GM08714 (cell line): Measurements from ENCODE around the gene SLC22A1.
"Not testable (repeated sequence)": the region's sequence is repeated elsewhere in the genome, so short reads cannot be mapped to it uniquely, and the experiment has no call there.

Source experiments
- H3K4me3 ChIP-seq: fragments of 200-500 bp; sonication (Bioruptor generic); 2 replicates; pipeline ENCODE4 v1.5.1; 2014; ENCODE audit warnings: mild to moderate bottlenecking, low read length, inconsistent platforms
- ZNF274 ChIP-seq: IDR thresholded peaks from 2 replicates; pipeline ENCODE4 v1.6.1; 2012; ENCODE audit warnings: mild to moderate bottlenecking, low read depth, low read length

SLC22A1 gene

GRCh38 chr6:160134779-160135547 is 13.3 kb downstream of the SLC22A1 start:
- no peak overlapping the region for H3K4me3 ChIP-seq
- no peak for TF ChIP-seq ZNF274

DNA sequence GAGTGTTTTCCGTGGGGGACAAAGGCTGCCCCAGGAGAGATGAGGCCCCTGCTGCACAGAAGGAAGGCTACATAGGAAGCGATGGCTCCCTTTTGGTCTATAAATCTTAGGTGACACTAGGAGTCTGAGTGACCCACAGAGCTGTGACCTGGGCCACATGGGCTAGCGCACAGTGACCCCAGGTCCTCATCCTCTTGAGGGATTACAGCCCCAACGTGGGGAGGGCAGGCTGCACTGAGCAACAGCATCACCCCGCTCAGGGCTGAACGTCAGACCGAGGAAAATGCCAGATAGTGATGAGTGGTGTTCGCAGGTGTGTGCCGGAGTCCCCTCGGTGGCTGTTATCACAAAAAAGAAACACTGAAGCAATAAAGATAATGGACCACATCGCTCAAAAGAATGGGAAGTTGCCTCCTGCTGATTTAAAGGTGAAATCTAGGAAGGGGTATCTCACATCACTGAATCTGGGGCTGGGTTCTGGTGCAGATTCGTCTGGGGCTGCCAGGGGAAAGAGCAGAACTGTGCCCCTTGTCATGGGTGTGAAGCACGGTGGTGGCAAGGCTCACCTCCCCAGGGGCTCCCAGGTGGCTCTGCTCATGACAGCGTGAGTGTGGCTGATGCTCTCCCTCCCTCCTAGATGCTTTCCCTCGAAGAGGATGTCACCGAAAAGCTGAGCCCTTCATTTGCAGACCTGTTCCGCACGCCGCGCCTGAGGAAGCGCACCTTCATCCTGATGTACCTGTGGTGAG is 14.5 kb downstream of the SLC22A1 start:
- no peak for TF ChIP-seq ZNF274
- no peak overlapping the region for H3K4me3 ChIP-seq

GRCh38 chr6:160137130-160137988 is 15.7 kb downstream of the SLC22A1 start:
- H3K4me3 ChIP-seq = no peak overlapping the region
- TF ChIP-seq ZNF274 = no peak

GRCh38 chr6:160137989-160138835 is 16.6 kb downstream of the SLC22A1 start:
- TF ChIP-seq ZNF274 = no peak

GRCh38 chr6:160138839-160139419 is 17.3 kb downstream of the SLC22A1 start:
- no peak overlapping the region for H3K4me3 ChIP-seq
- no peak for TF ChIP-seq ZNF274

More at GRCh38 chr6:160137989-160138835, 16.6 kb downstream of the SLC22A1 start:
- no peak overlapping the region for H3K4me3 ChIP-seq

DNA sequence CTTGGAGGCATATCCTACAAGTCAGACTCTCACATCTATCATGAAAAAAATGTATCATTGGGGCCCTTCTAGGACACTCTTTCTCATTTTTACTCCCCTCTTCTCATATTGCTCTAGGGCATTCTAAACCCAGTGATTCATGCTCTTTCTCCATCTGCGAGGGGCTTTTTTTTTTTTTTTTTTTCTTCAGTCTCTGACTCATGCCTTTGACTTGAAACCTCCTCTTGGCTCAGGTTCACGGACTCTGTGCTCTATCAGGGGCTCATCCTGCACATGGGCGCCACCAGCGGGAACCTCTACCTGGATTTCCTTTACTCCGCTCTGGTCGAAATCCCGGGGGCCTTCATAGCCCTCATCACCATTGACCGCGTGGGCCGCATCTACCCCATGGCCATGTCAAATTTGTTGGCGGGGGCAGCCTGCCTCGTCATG is 17.8 kb downstream of the SLC22A1 start:
- TF ChIP-seq ZNF274 = no peak
- no peak overlapping the region for H3K4me3 ChIP-seq

DNA sequence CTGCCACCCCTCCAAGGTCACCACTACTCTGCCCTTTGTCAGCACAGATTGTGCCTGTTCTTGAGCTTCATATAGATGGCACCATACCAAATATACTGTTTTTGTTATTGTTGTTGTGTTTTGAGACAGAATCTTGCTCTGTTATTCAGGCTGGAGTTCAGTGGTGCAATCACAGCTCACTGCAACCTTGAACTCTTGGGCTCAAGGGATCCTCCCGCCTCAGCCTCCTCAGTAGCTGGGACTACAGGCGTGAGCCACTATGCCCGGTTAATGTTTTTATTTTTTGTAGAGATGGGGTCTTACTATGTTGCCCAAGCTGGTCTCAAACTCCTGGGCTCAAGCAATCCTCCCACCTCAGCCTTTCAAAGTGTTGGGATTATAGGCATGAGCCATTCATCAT is 18.9 kb downstream of the SLC22A1 start:
- H3K4me3 ChIP-seq = not testable (repeated sequence)

DNA sequence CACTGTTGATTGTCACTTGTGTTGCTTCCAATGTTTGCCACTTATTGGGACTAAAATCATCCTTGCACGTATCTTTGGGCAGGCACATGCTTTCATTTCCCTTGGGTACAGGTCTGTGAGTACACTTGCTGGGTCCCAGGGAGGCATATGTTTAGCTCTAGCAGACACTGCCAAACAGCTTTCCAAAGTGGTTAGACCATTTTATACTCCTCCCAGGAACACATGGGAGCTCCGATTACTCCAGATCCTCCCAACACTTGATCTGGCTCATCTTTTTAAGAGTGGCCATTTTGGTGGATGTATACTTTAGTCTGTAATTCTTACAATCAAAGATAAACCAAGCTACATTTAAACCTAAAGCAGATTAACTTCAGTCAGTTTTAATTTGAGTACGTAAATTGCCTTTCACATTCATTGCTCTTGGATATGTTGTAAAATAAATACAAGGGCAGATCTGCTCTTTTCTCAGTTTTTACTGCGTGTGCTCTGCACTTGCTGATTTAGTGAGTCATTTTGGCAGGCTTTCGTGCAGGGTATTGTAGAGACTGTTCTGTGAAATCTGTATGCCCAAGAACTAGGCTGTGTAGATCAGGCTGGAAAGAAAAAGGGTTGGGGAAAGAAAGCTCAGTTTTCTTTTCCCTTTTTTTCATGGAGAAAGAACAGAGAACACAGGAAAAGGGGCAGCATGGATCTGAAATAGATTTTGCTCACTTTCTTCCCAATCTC is 19.5 kb downstream of the SLC22A1 start:
- no peak overlapping the region for H3K4me3 ChIP-seq
- TF ChIP-seq ZNF274 = no peak

GRCh38 chr6:160142115-160142715 is 20.6 kb downstream of the SLC22A1 start:
- H3K4me3 ChIP-seq = no peak overlapping the region
- no peak for TF ChIP-seq ZNF274

- H3K4me3 ChIP-seq = no peak overlapping the region
Observed at GRCh38 chr6:160146454-160147145, 25.0 kb downstream of the SLC22A1 start.

DNA sequence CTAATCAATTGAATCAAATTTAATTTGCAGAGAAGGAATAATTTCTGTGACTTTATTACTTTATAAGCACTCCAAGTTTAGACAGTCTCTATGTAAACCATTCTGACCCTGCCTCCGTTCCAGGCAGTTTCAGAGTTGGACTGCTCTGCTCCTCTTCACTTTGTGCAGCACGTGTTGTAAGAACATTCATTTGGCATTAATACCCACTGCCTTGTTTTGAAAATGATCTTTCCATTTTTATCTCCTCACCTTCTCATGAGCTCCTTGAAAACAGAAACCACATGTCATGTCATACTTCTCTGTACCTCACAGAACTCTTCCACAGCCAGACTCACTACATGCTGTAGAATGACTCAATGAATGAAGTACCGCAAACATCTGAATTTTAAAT is 25.5 kb downstream of the SLC22A1 start:
- H3K4me3 ChIP-seq = no peak overlapping the region
- no peak for TF ChIP-seq ZNF274

More at GRCh38 chr6:160146454-160147145, 25.0 kb downstream of the SLC22A1 start:
- no peak for TF ChIP-seq ZNF274

DNA sequence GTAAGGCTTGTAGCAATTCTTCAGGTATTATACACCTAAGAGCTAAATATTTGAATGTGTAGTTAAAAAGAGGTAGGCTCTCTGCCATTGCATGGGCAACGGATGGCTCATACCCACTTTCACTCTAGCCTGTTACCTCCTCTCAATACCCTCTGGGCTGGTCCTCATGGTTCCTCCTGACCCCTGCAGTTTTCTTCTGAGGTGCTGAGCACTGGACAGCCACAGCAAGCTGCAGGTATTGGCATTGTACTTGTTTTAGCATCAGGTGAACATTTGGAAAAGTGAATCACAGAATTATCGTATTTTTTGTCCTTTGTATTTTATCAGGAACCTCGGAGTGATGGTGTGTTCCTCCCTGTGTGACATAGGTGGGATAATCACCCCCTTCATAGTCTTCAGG is 32.9 kb downstream of the SLC22A1 start:
- H3K4me3 ChIP-seq = no peak overlapping the region
- no peak for TF ChIP-seq ZNF274
